Thyroid gland (tissue), 4 donors: Measurements from ENCODE around the gene MACROD1. TPM values are rescaled to one million over a fixed set of nuclear protein-coding genes. Genes with fewer than 3 reads are reported as not detected.

Source experiments
- DNase-seq, 2 donors: peaks; one replicate each; pipeline ENCODE4 v3.0.0-alpha.2; 2019
- H3K27ac ChIP-seq, 3 donors: fragments of 200-600 bp; sonication (generic); 1 replicate in 2 of 3; 2 replicates in 1 of 3; pipeline ENCODE4 v1.5.1; 2016 to 2019; ENCODE audit warnings: mild to moderate bottlenecking in 1 of 3, moderate library complexity in 1 of 3
- H3K27me3 ChIP-seq: fragments of 200-600 bp; sonication (generic); one replicate; pipeline ENCODE4 v1.5.1; 2019
- H3K36me3 ChIP-seq, 2 donors: fragments of 200-600 bp; sonication (generic); one replicate each; pipeline ENCODE4 v1.5.1; 2016 to 2019
- H3K4me1 ChIP-seq, 2 donors: fragments of 200-600 bp; sonication (generic); one replicate each; pipeline ENCODE4 v1.5.1; 2017 to 2019
- H3K4me3 ChIP-seq, 3 donors: fragments of 200-600 bp; sonication (generic); replicated peaks in 1 of 3; 1 replicate in 2 of 3; 2 replicates in 1 of 3; pipeline ENCODE4 v1.5.1; 2016; ENCODE audit warnings: mild to moderate bottlenecking in 1 of 3
- H3K9me3 ChIP-seq: fragments of 200-600 bp; sonication (generic); one replicate; pipeline ENCODE4 v1.5.1; 2017
- POLR2A ChIP-seq, 2 donors: fragments of 450-650 bp; IDR thresholded peaks; one replicate each; pipeline ENCODE4 v1.6.1; 2017; ENCODE audit warnings: antibody characterized with exemption in 2 of 2, mild to moderate bottlenecking in 2 of 2, moderate library complexity in 1 of 2
- WGBS, 2 donors: methylation state at CpG; one replicate each; pipeline ENCODE4 v1.1.5; 2017; 5-methylcytosine and 5-hydroxymethylcytosine counted together
- intact Hi-C: fragments of 100-400 bp; cut with DNase I; formaldehyde crosslinking; loops from one replicate; pipeline ENCODE4 v1.15.1; 2023
- total RNA-seq, 4 donors: library from RNA; depleted of rRNA; stranded (reverse); fragments of >200 nt; gene quantifications; one replicate each; pipeline ENCODE4 v1.2.3, GENCODE V29; 2016
- TF ChIP-seq, protein P1 (sequence below), 6 experiments: fragments of 200-600 bp in 3 of 6; fragments of 450-650 bp in 3 of 6; sonication (generic) in 3 of 6; IDR thresholded peaks; one replicate each; pipeline ENCODE4 v1.5.1; 2016 to 2019; ENCODE audit warnings: antibody characterized with exemption in 6 of 6, mild to moderate bottlenecking in 2 of 6, inconsistent platforms in 1 of 6, moderate library complexity in 1 of 6

Gene MACROD1
- total RNA-seq, 4 donors from 2014 or later = 62.5 to 89.5 (median 70.0) TPM

DNA sequence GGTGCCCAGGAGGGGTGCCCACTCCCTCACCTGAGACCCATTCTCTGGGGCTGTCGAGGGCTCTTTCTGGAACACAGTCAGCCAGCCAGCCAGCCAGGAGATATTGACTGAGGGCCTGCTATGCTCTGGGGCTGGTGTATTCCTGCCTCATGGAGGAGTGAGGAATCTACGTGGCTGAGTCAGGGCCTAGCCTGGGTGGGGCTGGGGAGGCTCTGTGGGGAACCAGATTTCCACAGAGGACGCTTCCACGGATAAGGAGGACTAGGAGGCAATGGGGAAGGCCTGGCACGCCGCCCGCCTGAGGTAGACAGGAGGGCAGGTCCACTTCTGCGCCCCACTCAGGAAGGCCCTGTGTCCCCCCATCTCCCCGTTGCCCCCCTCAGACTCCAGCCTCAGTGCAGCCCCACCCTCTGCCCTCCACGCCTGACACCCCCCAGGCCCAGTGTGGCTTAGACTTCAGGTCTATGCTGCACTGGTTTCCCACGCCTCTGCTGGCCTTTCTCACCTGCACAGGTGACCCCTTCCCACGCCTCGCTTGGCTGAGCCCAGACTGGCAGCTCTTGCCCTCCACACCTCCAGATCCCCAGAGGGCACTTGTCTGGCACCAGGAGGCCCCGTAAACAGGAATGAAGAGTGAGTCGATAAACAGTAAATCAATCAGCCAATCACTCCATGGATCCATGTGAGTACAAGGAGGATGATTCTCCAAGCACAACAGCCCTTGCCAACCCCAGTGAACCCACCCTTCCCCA, 37.5 kb downstream of the MACROD1 start:
- intact Hi-C loops = no loop called here
- 82 to 85% methylated on average over 10 to 14 of the region's 15 CpGs for WGBS, 2 donors
- H3K4me3 ChIP-seq = no peak overlapping the region
- TF ChIP-seq POLR2A (IDR thresholded peaks at IDR 0.05) = no peak
- TF ChIP-seq, protein P1, sequence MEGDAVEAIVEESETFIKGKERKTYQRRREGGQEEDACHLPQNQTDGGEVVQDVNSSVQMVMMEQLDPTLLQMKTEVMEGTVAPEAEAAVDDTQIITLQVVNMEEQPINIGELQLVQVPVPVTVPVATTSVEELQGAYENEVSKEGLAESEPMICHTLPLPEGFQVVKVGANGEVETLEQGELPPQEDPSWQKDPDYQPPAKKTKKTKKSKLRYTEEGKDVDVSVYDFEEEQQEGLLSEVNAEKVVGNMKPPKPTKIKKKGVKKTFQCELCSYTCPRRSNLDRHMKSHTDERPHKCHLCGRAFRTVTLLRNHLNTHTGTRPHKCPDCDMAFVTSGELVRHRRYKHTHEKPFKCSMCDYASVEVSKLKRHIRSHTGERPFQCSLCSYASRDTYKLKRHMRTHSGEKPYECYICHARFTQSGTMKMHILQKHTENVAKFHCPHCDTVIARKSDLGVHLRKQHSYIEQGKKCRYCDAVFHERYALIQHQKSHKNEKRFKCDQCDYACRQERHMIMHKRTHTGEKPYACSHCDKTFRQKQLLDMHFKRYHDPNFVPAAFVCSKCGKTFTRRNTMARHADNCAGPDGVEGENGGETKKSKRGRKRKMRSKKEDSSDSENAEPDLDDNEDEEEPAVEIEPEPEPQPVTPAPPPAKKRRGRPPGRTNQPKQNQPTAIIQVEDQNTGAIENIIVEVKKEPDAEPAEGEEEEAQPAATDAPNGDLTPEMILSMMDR (IDR thresholded peaks at IDR 0.05) = no peak
- no peak for DNase-seq
- H3K27ac ChIP-seq = no peak overlapping the region
- H3K36me3 ChIP-seq = no peaks in the 10 kb centered on the region
- no peaks in the 10 kb centered on the region for H3K9me3 ChIP-seq
- peaks cover 37 to 52% of the 10 kb centered on the region in 2 donors for H3K4me1 ChIP-seq
- no peaks in the 10 kb centered on the region for H3K27me3 ChIP-seq

DNA sequence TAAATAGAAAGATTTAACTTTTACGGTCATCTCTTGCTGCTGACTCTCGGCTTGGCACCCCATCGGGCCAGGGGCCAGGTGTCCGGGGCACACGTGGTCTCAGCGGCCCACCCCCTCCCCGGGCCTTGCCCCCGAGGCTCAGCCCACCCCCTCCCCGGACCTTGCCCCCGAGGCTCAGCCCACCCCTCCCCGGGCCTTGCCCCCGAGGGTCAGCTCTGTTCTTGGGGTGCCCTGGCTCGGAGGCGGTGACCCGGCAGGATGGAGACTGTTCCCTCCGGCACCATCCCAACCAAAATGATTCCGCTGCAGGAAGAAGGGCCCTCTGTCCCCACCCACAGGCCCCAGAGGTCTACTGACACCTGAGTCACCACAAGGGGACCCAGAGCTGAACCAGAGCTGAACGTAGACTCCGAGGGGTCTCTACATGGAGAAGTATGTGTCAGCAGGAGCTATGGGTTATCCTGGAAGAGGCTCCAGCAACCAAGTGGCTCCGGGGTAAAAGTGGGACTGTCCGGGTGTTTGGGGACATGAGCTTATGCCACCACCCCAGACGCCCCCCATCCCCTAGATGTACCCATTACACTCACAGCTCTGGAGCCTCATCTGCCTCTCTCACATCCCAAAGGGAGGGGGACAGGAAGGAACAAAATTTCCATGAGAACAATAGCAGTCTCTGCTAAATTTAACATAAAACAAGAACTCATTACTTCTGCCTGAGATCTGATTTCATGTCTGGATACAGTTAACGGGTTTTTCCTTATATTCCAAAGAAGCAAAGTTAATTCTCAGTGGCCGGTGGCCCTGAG, 38.4 kb downstream of the MACROD1 start:
- intact Hi-C loops = no loop called here
- H3K27me3 ChIP-seq = no peaks in the 10 kb centered on the region
- WGBS, 2 donors = 86 to 90% methylated on average over 15 to 22 of the region's 24 CpGs
- no peak overlapping the region for H3K4me3 ChIP-seq
- H3K36me3 ChIP-seq = no peaks in the 10 kb centered on the region
- no peak overlapping the region for H3K27ac ChIP-seq
- TF ChIP-seq, protein P1 (IDR thresholded peaks at IDR 0.05) = no peak
- TF ChIP-seq POLR2A (IDR thresholded peaks at IDR 0.05) = no peak
- no peaks in the 10 kb centered on the region for H3K9me3 ChIP-seq
- no peak for DNase-seq
- peaks cover 44 to 60% of the 10 kb centered on the region in 2 donors for H3K4me1 ChIP-seq

DNA sequence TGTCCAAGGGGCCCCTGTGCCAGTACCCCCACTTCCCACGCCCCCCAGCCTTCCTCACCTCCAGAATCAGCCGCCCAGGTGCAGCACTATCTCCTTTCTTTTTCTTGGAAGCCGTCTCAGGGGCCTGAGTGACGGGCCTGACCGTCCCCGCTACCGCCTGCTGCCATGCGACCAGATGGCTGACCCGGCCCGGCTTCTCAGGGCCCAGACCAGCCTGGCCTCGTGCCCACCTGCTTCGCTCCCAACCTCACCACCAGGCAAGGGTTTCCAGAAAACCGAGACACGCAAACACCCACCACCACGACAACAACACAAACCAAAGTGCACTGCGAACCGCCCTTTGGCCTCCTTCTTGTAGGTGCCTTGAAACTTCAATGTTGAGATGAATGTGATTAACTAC, 39.1 kb downstream of the MACROD1 start:
- no peak overlapping the region for H3K4me3 ChIP-seq
- H3K27ac ChIP-seq = no peak overlapping the region
- intact Hi-C loops = no loop called here
- H3K4me1 ChIP-seq = peaks cover 44 to 60% of the 10 kb centered on the region in 2 donors
- TF ChIP-seq, protein P1 (IDR thresholded peaks at IDR 0.05) = no peak
- no peak for TF ChIP-seq POLR2A (IDR thresholded peaks at IDR 0.05)
- WGBS, 2 donors = 94 to 95% methylated on average over 15 to 16 of the region's 17 CpGs
- DNase-seq = no peak
- no peaks in the 10 kb centered on the region for H3K9me3 ChIP-seq
- no peaks in the 10 kb centered on the region for H3K27me3 ChIP-seq
- no peaks in the 10 kb centered on the region for H3K36me3 ChIP-seq

DNA sequence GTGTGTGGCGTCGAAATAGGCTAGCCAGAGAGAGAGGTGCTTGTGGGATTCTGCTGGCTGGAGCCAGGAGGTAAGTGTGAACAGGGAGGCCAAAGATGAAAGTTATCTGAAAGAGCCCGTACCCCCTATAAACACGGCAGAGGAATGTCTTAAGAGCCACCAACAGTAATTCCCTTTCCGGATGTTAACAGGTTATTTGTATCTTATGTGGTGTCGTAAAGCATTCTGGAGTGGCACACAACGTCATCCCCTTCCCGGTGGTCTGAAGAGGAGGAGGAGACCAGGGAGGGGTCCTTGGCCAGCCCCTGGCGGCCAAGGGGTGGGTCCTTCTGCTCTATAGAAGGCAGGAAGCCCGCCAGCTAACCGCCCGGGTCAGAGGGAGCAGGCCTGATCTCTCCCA, 39.5 kb downstream of the MACROD1 start:
- TF ChIP-seq POLR2A (IDR thresholded peaks at IDR 0.05) = no peak
- TF ChIP-seq, protein P1 (IDR thresholded peaks at IDR 0.05) = no peak
- DNase-seq = no peak
- Histone ChIP-seq H3K36me3 (no peaks in the 10 kb centered on the region), H3K4me1 (peaks cover 41 to 57% of the 10 kb centered on the region in 2 donors), H3K27ac (no peak overlapping the region), H3K27me3 (no peaks in the 10 kb centered on the region), H3K9me3 (no peaks in the 10 kb centered on the region), H3K4me3 (no peak overlapping the region)
- WGBS, 2 donors = 79 to 80% methylated on average over 12 of the region's 12 CpGs
- intact Hi-C loops = no loop called here

DNA sequence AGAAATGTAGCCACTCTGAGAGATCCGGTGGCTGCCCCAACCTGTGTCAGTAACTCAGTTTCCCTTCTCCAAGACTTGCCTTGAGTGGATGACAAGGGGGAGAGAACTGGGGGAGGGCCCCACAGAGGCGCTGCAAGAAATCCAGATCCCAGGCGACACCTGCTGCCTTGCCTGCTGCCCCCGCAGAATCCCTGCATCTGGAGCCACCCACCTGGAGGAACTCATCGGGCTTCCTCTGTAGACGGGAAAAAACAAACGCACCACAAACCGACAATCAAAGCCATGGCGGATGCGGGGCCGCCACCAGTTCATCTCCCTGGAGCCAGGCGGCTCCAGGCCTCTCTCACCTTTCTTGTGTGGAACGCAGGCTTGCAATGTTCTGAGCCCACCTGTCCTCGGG, 40.2 kb downstream of the MACROD1 start:
- intact Hi-C loops = no loop called here
- no peaks in the 10 kb centered on the region for H3K27me3 ChIP-seq
- no peaks in the 10 kb centered on the region for H3K9me3 ChIP-seq
- 90 to 91% methylated on average over 14 of the region's 14 CpGs for WGBS, 2 donors
- no peak for DNase-seq
- peaks cover 36 to 57% of the 10 kb centered on the region in 2 donors for H3K4me1 ChIP-seq
- H3K36me3 ChIP-seq = no peaks in the 10 kb centered on the region
- H3K27ac ChIP-seq = no peak overlapping the region
- no peak for TF ChIP-seq POLR2A (IDR thresholded peaks at IDR 0.05)
- TF ChIP-seq, protein P1 (IDR thresholded peaks at IDR 0.05) = no peak
- H3K4me3 ChIP-seq = no peak overlapping the region
